GM13977 (cell line): ENCODE measurements around the gene KDSR.

ENCODE experiments used
- DNase-seq: peaks from one replicate; pipeline ENCODE4 v3.0.0; 2012; ENCODE audit warnings: low spot score
- CTCF ChIP-seq: IDR thresholded peaks from 2 replicates; pipeline ENCODE4 v1.5.1; 2012; ENCODE audit warnings: mild to moderate bottlenecking, control low read depth; ENCODE audit not compliant: insufficient read depth; ENCODE audit errors: extremely low read depth, missing control alignments
- in situ Hi-C: fragments of 300-500 bp; cut with MboI; formaldehyde crosslinking; loops from one replicate; pipeline ENCODE4 v1.12.0; 2022; ENCODE audit warnings: low sequenced_read_pairs, low pct_unique_long_range_greater_than_20kb, mixed read lengths, inconsistent platforms; ENCODE audit not compliant: unreplicated experiment

Gene KDSR

DNA sequence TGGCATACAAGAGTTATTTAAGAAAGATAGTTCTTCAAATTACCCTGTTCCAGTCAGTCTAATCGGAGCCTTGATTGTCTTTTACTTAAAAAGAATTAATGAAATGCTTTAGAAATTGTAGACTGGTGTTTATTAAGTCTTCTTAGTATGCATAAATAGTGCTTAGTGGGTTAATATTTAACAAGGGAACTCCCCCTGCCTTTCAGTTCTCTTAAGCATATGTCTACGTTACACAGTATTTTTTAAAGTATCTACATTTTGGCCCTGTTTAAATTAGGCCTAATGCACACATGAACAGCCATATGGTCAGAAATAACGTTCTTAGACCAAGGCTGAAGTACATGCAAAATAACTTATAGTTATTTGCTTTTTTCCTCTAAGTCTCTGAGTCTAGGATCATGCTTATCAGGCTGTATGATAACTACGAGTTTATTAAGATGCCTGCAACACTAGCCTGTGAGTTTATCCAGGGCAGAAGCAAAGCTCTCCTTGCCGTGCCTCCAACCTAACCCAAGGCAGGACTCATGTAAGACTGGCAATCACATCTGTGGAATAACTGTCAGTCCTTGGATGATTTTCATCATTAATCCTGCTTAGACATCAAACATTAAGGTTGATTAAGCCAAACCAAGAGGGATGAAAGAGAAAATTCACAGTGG is 54.1 kb downstream of the KDSR start:
- no peak for TF ChIP-seq CTCF
- no peak for DNase-seq
- in situ Hi-C loops, result loop anchor here (10.0 kb wide), 1 partner anchor 158 kb away; no protein-coding TSS in a partner anchor

DNA sequence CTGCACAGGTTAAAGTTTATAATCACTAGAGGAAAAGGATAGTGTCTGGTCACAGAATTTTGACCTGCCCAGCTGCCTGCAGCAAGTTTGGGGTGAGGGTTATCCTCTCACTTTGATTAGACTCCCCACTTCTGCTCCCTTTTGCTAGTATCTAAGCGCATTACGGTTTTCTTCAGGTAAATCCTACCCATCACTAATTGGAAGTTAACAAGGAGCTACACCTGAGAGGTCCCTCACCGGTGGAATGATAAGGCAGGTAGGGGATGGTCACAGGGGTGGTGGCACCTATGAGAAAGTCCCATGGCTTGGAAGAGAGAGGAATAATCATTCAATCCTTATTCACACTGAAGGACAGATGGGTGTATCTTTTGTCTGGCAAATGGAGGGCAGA is 55.0 kb downstream of the KDSR start:
- no peak for TF ChIP-seq CTCF
- DNase-seq, result no peak
- in situ Hi-C loops, result loop anchor here (10.0 kb wide), 1 partner anchor 157 kb away; no protein-coding TSS in a partner anchor

GRCh38 chr18:63311118-63312018 is 55.6 kb downstream of the KDSR start:
- TF ChIP-seq CTCF, result no peak
- peak; percentile 48 for DNase-seq
- in situ Hi-C loops, result loop anchor here (10.0 kb wide), 1 partner anchor 157 kb away; no protein-coding TSS in a partner anchor

DNA sequence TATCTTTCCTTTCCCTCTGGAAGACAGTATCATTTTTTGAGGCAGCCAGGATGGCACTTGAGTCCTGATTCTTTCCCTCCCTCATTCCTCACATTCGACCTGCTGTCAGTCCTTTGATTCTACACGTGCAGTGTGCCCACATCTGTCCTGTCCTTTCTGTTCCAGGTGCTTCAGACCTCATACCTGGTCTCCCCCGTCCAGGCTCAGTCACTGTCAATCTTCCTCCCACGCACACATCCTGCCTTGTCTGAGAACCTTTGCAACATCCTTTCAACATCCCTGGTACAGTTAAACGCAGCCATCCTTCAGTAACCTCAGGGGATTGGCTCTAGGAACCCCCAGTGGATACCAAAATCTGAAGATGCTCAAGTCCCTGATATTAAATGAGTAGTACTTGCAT is 57.6 kb downstream of the KDSR start:
- in situ Hi-C loops, result no loop called here
- no peak for DNase-seq
- no peak for TF ChIP-seq CTCF

DNA sequence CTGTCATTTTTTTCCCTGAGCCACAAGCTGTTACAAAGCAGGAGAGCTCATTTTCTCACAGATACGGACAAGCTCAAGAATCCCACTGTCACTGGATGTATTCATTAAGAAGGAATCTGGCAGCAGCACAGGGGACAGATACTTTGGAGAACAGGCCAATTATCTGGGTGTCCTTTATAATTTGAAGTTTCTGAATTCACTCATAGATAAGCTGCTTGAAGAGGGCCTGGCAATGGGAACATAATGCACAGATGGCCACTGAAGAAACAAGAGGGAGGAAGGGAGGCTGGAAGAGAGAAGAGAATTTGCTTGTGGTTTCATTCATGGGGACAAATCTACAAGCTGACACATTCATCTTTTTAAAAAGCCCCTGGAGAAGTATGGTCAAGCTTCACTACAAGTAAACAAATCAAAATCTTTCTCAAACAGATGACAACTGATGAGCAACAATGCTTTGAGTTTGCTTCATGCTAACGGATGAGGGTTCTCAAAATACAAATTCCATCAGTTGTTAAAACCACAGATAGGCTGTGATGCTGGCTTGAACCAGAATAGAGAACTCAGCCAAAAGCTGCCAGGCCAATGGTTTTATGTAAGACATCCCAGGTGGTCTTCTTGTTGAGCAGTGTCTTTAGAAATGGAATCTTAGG is 59.3 kb downstream of the KDSR start:
- in situ Hi-C loops, result no loop called here
- DNase-seq, result no peak

More for the DNA sequence above, 59.3 kb downstream of the KDSR start:
- no peak for TF ChIP-seq CTCF
